HK-2 (cell line): Measurements from ENCODE around the gene ADK.

Source experiments
- DNase-seq: peaks from one replicate; pipeline ENCODE4 v3.0.0-alpha.2; 2018; ENCODE audit not compliant: unreplicated experiment

ADK gene

GRCh38 chr10:74671716-74672115 lies 520.7 kb downstream of the ADK start:
- no peak for DNase-seq

- DNase-seq, result no peak
These were observed 521.6 kb downstream of the ADK start for GRCh38 chr10:74672430-74673165.

DNA sequence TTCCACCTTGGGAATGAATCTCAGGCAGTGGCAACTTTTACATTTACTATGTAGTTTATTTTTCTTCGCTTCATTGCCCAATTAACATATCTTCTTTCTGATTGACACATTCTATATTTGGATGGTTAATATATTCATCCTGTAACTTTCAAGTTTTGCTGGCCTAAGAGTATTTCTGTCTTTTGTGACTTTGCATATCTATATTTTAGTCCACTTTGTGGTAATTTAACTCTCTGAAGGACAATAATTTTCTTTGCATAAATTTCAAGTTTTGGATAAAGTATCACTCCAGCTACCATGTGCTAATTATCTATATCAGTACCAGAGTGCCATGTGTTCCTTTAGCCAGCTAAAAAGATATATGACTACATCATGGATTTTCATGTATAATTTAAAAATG lies 523.9 kb downstream of the ADK start:
- no peak for DNase-seq

- no peak for DNase-seq
These were observed 524.5 kb downstream of the ADK start for GRCh38 chr10:74675484-74675883.

GRCh38 chr10:74677951-74678350 lies 526.9 kb downstream of the ADK start:
- DNase-seq, result no peak

GRCh38 chr10:74681917-74682627 lies 531.1 kb downstream of the ADK start:
- no peak for DNase-seq

- no peak for DNase-seq
These were observed 532.0 kb downstream of the ADK start for GRCh38 chr10:74683067-74683466.

DNA sequence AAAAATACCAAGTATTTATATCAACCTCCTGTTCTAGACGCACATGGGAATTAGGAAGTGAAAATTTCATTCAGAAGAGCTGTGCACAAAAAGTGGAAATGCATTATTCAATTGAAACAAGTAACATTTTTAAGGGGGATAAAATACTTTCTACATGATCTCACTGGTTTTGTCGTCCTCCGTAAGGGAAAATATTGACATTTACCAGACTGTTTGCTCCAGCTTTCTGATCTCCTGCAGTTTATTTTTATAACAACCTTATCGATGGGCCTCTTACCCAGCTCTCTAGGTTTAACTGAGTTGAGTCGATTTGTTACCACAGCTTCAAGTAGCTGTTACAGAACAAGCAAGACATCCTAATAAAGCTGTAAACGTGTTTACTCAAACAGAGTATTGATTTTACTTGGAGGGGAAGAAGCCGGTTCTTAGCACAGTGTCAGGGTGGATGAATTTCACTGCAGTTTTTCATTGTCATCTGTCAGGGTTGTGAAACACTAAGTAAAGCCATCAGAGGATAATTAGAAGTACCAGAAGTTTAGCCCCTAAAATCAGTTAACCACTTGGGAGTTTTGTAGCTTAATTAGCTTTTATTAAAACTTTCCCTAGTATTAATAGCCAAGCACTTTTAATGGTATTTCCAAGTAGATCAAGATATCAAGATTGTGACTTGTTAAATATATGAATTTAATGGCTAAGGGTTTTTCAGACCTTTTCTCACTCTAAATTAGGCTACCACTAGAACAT lies 532.8 kb downstream of the ADK start:
- no peak for DNase-seq

- no peak for DNase-seq
These were observed 533.4 kb downstream of the ADK start for GRCh38 chr10:74684462-74684861.

DNA sequence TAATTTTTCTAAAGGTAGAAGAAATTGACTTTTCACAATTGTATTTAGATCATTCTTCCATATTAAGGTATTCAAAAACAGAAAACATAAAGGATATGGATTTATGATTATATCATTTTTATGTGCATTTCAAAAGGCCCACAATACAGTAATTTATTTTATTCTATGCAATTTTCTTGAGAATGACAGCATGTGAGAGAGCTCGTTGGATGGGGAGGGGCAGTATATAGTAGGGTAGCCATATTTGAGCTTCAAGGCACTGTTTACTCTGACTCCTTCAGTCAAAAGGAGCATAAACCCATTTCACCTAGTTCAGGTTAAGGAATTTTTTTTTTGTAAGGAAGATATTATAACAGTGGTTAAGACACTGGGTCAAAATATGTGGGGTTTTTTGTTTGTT lies 534.5 kb downstream of the ADK start:
- DNase-seq, result no peak

DNA sequence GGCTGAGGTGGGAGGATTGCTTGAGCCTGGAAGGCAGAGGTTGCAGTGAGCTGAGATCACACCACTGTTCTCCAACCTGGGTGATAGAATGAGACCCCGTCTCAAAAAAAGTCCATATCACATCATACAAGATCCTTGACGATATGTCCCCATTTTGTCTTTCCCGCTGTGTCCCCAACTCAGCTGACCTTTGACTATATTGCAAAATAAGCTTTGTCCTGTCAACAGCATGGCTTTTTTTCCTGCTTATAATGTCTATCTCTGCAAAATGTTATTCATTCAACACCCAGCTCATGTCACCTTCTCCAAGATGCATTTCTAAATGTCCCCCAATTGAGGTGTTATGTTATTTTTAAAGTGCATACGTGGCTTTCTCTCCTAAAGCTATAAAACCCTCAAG lies 539.4 kb downstream of the ADK start:
- DNase-seq, result no peak

DNA sequence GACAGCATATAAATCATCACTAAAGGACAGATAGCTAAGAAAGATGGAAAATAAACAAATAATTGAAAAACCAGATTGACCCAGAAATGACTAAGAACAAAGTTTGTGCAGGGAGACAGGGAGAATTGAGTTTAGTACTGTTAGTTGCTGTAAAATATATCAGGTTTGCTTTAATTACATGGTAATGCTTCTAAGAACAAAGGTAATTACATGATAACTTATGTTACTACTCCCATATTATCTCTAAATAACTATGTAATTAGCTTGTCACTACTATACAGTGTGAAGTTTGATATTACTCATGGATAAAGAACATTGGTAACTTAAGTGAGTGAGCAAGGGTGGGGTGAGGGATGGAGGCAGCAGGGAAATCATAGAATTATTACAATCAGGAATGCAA lies 540.1 kb downstream of the ADK start:
- DNase-seq, result no peak

- DNase-seq, result no peak
These were observed 553.8 kb downstream of the ADK start for GRCh38 chr10:74704629-74705357.

- no peak for DNase-seq
These were observed 554.4 kb downstream of the ADK start for GRCh38 chr10:74705358-74705980.

DNA sequence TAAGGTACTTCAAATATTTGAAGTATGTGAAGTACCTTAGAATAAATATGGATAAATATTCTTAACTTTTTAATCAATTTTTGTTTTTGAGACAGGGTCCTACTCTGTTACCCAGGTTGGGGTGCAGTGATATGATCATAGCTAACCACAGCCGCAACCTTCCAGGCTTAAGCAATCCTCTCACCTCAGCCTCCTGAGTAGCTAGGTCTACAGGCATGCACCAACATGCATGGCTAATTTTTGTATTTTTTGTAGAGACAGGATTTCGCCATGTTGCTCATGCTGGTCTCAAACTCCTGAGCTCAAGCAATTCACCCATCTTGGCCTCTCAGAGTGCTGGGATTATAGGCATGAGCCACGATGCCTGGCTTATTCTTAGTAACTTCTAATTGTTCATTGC lies 555.9 kb downstream of the ADK start:
- DNase-seq, result no peak

- no peak for DNase-seq
These were observed 557.2 kb downstream of the ADK start for GRCh38 chr10:74708246-74708645.

DNA sequence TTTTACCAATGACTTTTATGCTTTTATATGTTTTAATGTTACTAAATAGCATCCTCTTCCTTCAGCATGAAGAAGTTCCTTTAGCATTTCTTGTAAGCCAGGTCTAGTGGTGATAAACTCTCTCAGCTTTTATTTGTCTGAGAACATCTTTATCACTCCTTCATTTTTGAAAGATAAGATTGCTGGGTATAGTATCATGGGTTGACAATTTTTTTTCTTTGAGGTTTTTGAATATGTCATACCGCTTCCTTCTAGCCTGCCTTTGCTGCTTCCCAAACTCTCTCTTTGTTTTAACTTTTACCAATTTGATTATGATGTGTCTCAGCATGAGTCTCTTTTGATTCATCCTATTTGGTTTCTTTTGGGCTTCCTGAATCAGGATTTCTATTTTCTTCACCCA lies 567.2 kb downstream of the ADK start:
- DNase-seq, result no peak

- no peak for DNase-seq
These were observed 577.2 kb downstream of the ADK start for GRCh38 chr10:74728225-74728624.

GRCh38 chr10:74730246-74730645 lies 579.2 kb downstream of the ADK start:
- no peak for DNase-seq

DNA sequence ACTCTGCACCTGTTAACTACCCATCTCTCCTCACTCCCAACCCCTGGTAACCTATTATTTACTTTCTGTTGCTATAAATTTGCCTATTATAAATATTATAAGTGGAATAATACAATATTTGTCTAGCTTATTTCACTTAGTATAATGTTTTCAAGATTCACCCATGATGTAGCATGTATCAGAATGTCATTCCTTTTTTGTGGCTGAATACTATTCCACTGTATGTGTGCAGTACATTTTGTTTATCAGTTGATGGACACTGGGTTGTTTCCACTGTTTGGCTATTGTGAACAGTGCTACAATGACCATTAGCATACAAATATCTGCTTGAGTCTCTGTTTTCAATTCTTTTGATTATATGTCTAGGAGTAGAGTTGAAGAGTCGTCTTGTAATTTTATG lies 582.6 kb downstream of the ADK start:
- DNase-seq, result no peak

DNA sequence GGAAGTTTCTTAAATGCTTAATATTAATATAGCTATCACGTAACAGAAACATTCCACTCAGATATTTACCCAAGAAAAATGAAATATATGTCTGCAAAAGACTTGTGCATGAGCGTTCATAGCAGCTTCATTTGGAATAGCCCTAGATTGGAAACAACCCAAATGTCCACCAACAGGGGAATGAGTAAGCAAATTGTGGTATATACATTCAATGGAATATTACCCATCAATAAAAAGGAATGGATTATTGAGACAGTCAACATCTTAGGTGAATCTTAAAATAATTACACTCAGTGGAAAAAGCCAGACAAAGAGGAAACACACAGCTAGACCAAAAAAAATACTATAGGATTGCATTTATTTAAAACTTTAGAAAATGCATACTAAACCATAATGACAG lies 585.0 kb downstream of the ADK start:
- no peak for DNase-seq

DNA sequence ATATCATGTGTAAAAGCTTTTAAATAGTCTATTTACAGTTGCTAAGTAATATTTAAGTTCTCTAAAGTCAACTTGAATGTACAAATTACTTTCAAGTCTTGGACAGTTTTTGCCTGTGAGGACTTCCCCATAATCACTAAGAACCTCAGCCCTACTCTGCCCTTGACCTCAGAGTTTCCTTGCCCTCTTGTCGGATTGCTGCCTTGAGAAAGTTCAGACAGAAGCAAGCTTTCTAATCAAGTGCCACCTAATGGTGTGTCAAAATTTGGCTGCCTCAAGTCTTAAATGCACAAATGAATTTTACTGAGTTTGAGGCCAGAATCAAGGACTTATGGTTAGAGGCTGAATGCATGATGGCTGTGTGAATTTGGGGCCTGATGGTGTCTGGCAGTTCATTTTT lies 587.0 kb downstream of the ADK start:
- no peak for DNase-seq
